LNCaP clone FGC (cell line): ENCODE results near the gene FRYL.
"Not testable (repeated sequence)": the region's sequence is repeated elsewhere in the genome, so short reads cannot be mapped to it uniquely, and the experiment has no call there.

ENCODE experiments used
- DNase-seq: peaks from one replicate; pipeline ENCODE4 v3.0.0-alpha.2; 2011; ENCODE audit warnings: low read depth
- H3K4me3 ChIP-seq: 2 replicates; pipeline ENCODE4 v1.5.1; 2011; ENCODE audit warnings: mild to moderate bottlenecking, low read depth, low read length, control low read depth
- TF ChIP-seq, protein P1 (sequence below): IDR thresholded peaks from 2 replicates; pipeline ENCODE4 v1.5.1; 2012; ENCODE audit warnings: mild to moderate bottlenecking; ENCODE audit not compliant: control insufficient read depth, insufficient read depth; ENCODE audit errors: extremely low read depth

The FRYL gene

DNA sequence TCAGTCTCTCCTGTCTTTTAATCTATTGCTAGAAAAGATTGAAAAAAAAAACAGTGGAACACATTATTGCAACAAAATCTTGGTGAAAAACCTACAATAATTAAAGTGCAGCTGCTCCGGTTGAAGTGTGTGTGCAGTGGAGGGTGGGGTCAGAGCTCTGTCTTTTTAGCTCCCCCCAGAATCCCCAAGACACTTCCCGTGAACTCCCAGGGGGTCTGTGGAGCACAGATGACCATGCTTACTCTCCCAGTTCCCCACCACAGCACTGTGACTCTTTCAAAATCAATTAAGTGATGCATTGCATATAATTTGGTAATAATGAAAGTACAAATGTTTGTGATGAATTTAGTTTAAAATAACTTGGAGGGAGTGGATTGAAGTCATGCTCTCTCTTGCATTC is 312.6 kb downstream of the FRYL start:
- H3K4me3 ChIP-seq, result no peak overlapping the region
- DNase-seq, result no peak
- TF ChIP-seq, protein P1, sequence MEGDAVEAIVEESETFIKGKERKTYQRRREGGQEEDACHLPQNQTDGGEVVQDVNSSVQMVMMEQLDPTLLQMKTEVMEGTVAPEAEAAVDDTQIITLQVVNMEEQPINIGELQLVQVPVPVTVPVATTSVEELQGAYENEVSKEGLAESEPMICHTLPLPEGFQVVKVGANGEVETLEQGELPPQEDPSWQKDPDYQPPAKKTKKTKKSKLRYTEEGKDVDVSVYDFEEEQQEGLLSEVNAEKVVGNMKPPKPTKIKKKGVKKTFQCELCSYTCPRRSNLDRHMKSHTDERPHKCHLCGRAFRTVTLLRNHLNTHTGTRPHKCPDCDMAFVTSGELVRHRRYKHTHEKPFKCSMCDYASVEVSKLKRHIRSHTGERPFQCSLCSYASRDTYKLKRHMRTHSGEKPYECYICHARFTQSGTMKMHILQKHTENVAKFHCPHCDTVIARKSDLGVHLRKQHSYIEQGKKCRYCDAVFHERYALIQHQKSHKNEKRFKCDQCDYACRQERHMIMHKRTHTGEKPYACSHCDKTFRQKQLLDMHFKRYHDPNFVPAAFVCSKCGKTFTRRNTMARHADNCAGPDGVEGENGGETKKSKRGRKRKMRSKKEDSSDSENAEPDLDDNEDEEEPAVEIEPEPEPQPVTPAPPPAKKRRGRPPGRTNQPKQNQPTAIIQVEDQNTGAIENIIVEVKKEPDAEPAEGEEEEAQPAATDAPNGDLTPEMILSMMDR, result no peak

DNA sequence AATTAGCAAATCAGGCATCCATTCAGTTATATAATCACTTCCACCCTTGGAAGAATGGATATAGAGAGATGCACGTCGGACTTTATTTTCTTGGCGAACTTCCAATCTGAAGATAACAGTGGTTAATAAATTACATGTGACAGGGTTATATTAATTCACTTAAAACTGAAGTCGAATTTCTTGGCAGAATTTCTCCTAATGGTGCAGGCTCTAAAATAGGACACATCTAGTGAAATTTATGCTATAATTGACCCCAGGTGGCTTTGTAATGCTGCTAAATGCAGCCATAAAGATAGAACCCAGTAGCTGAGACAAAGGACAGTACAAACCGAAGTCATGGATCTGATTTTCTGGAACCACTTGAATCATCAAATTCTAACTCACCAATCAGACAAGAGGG is 317.7 kb downstream of the FRYL start:
- TF ChIP-seq, protein P1, result no peak
- DNase-seq, result no peak
- H3K4me3 ChIP-seq, result no peak overlapping the region

DNA sequence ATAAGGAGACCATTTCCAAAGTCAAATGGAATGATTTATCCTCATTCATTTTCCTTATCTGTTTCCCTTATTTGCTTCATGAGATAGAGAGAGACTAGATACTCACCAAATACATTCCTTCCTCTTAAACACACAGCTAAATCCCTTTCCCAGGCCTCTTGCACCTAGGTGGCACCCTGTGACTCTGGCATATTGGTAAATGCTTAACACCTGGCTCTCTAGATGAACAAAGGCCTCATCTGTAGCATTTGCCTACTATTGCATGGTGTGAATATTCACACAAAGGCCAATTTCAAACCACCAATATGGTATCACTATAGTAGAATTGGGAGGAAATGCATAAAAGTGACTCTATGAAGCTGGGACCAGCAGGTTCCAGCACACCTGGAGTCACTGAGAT is 319.1 kb downstream of the FRYL start:
- TF ChIP-seq, protein P1, result no peak
- H3K4me3 ChIP-seq, result no peak overlapping the region
- DNase-seq, result no peak

DNA sequence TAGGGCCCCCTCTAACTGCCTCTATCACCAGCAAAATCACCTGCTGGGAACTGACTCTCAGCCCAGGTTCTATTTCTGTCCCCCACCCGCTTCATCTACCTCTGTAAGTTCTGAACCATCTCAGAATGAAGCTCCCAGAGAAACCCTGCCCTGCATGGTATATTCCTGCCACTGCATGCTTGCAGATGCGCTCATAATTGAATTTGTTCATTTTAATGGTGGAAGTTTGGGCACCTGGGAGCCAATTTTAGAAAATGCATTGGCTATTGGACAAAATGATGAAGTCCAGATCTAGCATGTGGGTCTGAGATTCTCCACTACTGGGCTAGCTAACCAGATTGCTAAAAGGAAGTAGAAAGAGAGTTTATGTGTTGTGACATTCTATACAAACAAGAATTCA is 325.5 kb downstream of the FRYL start:
- no peak for DNase-seq
- TF ChIP-seq, protein P1, result no peak
- no peak overlapping the region for H3K4me3 ChIP-seq

DNA sequence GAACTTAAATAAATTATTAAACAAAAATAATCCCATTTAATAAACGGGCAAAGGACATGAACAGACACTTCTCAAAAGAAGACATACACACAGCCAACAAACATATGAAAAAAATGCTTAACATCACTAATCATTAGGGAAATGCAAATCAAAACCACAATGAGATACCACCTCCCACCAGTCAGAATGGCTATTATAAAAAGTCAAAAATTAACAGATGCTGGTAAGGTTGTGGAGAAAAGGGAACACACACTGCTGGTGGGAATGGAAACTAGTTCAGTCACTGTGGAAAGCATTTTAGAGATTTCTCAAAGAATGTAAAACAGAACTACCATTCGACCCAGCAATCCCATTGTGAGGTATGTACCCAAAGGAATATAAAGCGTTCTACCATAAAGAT is 328.4 kb downstream of the FRYL start:
- H3K4me3 ChIP-seq, DNase-seq: not testable (repeated sequence)

DNA sequence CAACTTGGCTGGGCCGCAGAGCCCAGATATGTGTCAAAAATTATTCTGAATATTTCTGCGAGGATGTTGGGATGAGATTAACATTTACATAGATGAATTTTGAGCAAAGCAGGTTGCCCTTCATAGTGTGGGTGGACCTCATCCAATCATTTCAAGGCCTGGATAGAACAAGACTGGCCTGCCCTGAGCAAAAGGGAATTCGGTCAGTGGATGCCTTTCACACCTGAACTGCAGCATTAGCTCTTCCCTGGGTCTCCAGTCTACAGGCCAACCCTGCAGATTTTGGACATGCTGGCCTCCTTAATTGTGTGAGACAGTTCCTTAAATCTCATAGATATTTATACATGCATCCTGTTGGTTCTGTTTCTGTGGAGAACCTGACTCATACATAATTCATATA is 329.3 kb downstream of the FRYL start:
- H3K4me3 ChIP-seq, result no peak overlapping the region
- TF ChIP-seq, protein P1, result no peak

DNA sequence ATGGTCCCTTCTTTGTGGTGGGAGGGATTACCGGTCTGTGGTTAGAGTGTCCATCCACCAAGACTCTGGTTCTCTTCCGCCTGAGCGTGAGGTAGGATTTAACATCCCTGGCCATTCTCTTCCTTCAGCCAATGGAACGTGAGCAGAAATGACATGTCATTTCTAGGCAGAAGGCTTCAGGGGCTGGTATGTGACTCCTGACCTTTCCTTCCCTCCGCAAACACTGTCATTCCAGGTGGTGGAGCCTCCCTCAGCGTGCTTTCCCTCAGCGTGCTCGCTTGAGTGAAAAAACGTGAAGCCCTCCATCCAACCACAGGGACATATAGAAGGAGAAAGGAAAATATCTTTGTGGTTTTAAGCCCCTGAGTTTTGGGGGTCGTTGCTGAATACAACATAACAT is 330.9 kb downstream of the FRYL start:
- TF ChIP-seq, protein P1, result no peak

More for the DNA sequence above, 329.3 kb downstream of the FRYL start:
- no peak for DNase-seq

More for the DNA sequence above, 330.9 kb downstream of the FRYL start:
- no peak overlapping the region for H3K4me3 ChIP-seq
- no peak for DNase-seq
